PC-9 (cell line): ENCODE data around the gene CDH13.

ENCODE experiments used
- EZH2 ChIP-seq: fragments of 200-600 bp; sonication (generic); IDR thresholded peaks from 2 replicates; pipeline ENCODE4 v1.8.0; 2017; ENCODE audit warnings: antibody characterized with exemption, low read depth
- TF ChIP-seq, protein P1 (sequence below): fragments of 200-600 bp; sonication (generic); conservative IDR thresholded peaks from 2 replicates; pipeline ENCODE4 v1.6.1; 2017; ENCODE audit warnings: mixed run types, antibody characterized with exemption, mild to moderate bottlenecking, moderate library complexity

DNA sequence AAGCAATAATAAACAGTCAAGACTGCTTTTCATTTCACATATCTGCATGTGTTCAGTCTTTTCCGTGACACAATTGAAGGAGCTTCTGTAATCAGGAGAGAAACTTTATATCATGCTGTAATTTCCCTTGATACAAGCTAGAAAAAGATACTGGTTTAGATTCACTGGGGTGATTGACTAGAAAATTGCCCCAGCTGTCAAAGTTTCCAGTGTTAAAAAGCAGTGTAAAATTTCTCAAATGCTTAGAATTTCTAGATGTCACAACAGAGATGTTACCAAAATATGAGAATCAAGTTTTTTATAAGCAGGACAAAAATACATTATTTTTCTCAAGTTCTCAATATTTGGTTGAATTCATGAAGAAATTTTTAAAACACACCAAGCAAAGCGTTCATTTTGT, 888.6 kb downstream of the CDH13 start:
- TF ChIP-seq, protein P1, sequence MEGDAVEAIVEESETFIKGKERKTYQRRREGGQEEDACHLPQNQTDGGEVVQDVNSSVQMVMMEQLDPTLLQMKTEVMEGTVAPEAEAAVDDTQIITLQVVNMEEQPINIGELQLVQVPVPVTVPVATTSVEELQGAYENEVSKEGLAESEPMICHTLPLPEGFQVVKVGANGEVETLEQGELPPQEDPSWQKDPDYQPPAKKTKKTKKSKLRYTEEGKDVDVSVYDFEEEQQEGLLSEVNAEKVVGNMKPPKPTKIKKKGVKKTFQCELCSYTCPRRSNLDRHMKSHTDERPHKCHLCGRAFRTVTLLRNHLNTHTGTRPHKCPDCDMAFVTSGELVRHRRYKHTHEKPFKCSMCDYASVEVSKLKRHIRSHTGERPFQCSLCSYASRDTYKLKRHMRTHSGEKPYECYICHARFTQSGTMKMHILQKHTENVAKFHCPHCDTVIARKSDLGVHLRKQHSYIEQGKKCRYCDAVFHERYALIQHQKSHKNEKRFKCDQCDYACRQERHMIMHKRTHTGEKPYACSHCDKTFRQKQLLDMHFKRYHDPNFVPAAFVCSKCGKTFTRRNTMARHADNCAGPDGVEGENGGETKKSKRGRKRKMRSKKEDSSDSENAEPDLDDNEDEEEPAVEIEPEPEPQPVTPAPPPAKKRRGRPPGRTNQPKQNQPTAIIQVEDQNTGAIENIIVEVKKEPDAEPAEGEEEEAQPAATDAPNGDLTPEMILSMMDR: no peak
- no peak for TF ChIP-seq EZH2
